Astrocyte of the spinal cord (primary cell): Measurements from ENCODE around the gene STAB2.

ENCODE experiments used
- DNase-seq: peaks from one replicate; pipeline ENCODE4 v3.0.0; 2011; ENCODE audit warnings: low read depth, low spot score
- H3K4me3 ChIP-seq: 2 replicates; pipeline ENCODE4 v1.5.1; 2011; ENCODE audit warnings: low read depth, mild to moderate bottlenecking, low read length, moderate library complexity
- CTCF ChIP-seq: IDR thresholded peaks from 2 replicates; pipeline ENCODE4 v1.5.1; 2012; ENCODE audit warnings: low read depth, mild to moderate bottlenecking, low read length, inconsistent platforms
- in situ Hi-C: cut with HindIII; loops from 2 replicates; pipeline ENCODE4 v1.10.0; 2017; ENCODE audit warnings: low sequenced_read_pairs

The STAB2 gene

GRCh38 chr12:103779410-103780092 is 192.5 kb downstream of the STAB2 start:
- no peak for TF ChIP-seq CTCF
- in situ Hi-C loops: no loop called here
- no peak overlapping the region for H3K4me3 ChIP-seq
- DNase-seq: no peak

GRCh38 chr12:103780093-103780440 is 193.0 kb downstream of the STAB2 start:
- in situ Hi-C loops: no loop called here
- no peak for DNase-seq
- no peak overlapping the region for H3K4me3 ChIP-seq
- TF ChIP-seq CTCF: no peak

- no peak for DNase-seq
- no peak for TF ChIP-seq CTCF
- no peak overlapping the region for H3K4me3 ChIP-seq
- in situ Hi-C loops: no loop called here
Observed at GRCh38 chr12:103780992-103781391, 193.9 kb downstream of the STAB2 start.

- TF ChIP-seq CTCF: no peak
- in situ Hi-C loops: no loop called here
Observed at GRCh38 chr12:103782399-103782798, 195.3 kb downstream of the STAB2 start.

GRCh38 chr12:103783744-103784664 is 196.9 kb downstream of the STAB2 start:
- in situ Hi-C loops: no loop called here
- no peak for DNase-seq
- H3K4me3 ChIP-seq: no peak overlapping the region
- no peak for TF ChIP-seq CTCF

More at GRCh38 chr12:103782399-103782798, 195.3 kb downstream of the STAB2 start:
- no peak overlapping the region for H3K4me3 ChIP-seq
- no peak for DNase-seq

GRCh38 chr12:103785243-103786031 is 198.4 kb downstream of the STAB2 start:
- no peak for TF ChIP-seq CTCF
- in situ Hi-C loops: no loop called here
- no peak for DNase-seq
- no peak overlapping the region for H3K4me3 ChIP-seq
